GM12873 (cell line): Measurements from ENCODE around the gene SPINT4.

Experiments used
- CTCF ChIP-seq: IDR thresholded peaks from 2 replicates; pipeline ENCODE4 v1.5.1; 2012; ENCODE audit warnings: low read depth, mild to moderate bottlenecking, moderate library complexity, low read length, control low read depth; ENCODE audit not compliant: insufficient read depth; ENCODE audit errors: missing control alignments

Gene SPINT4

DNA sequence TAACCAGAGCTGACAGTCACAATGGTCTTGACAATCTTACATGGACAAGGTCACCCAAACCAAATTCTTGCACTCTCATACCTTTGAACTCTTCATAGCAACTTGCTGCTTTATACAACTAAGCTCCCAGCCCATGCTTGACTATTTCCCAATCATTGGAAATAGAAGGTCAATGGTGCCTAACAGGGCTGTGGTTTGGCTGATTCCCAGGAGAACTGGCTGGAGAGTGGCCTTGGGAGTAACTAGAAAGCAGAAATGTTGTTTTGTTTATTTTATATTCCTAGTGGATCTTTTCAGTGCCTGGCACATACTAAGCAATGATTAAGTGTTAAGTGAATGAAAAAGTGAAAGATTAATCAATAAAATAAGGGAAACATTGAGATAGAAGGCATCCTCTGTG is 3.0 kb downstream of the SPINT4 start:
- TF ChIP-seq CTCF, result no peak

GRCh38 chr20:45727044-45727443 is 4.9 kb downstream of the SPINT4 start:
- TF ChIP-seq CTCF, result no peak

DNA sequence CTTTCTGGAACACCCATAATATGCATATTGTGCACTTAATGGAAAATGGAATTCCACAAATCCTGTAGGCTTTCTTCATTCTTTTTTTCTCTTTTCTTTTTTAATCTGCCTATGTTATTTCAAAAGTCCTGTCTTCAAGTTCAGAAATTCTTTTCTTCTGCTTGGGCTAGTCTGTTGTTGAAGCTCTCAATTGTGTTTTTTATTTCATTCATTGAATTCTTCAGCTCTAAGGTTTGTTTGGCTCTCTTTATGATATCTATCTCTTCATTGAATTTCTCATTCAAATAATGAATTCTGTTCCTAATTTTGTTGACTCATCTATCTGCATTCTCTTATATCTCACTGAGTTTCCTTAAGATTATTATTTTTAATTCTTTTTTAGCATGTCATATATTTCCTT is 10.1 kb downstream of the SPINT4 start:
- no peak for TF ChIP-seq CTCF

DNA sequence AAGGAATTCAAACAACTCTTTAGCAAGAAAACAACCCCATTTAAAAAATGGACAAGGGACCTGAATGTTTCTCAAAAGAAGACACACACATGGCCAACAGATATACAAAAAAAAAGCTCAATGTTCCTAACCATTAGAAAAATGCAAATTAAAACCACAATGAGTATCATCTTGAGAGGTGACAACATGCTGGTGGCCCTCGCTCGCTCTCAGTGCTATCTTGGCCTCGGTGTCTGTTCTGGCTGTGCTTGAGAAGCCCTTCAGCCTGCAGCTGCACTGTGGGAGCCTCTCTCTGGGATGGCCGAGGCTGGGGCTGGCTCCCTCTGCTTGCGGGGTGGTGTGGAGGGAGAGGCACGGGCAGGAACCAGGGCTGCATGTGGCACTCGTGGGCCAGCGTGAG is 13.4 kb downstream of the SPINT4 start:
- no peak for TF ChIP-seq CTCF

DNA sequence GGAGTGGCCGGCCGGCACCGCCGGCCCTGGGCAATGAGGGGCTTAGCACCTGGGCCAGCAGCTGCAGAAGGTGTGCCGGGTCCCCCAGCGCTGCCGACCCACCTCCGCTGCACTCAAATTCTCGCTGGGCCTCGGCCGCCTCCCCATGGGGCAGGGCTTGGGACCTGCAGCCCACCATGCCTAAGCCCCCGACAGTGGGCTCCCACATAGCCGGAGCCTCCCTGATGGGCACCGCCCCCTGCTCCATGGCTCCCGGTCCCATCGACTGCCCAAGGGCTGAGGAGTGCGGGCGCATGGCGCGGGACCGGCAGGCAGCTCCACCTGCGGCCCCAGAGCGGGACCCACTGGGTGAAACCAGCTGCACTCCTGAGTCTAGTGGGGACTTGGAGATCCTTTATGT is 13.8 kb downstream of the SPINT4 start:
- TF ChIP-seq CTCF, result no peak

GRCh38 chr20:45742596-45742995 is 20.4 kb downstream of the SPINT4 start:
- no peak for TF ChIP-seq CTCF

DNA sequence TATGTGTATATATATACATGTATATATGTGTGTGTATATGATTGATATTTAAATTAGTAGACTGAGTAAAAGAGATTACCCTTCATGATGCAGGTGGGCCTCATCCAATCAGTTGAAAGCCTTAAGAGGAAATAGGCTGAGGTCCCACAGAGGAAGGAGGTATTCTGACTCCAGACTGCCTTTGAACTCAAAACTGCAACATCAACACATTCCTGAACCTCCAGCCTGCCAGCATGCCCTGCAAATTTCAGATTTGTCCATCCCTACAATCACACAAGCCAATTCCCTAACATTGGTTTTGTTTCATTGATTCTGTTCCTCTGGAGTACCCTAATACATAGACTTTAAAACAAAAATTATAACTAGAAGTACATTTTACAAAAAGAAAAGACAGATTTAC is 22.9 kb downstream of the SPINT4 start:
- no peak for TF ChIP-seq CTCF

- TF ChIP-seq CTCF, result no peak
These were observed 29.6 kb downstream of the SPINT4 start for GRCh38 chr20:45751721-45752120.
